ENCODE measurements around the gene KLHL10. TPM values are rescaled to one million over a fixed set of nuclear protein-coding genes. Genes with fewer than 3 reads are reported as not detected.

KLHL10 gene
- total and polyA plus RNA-seq, 2 of the 13 experiments (the other 11 are each of a cell fraction or from before 2014, with no cell fraction given): 0.04 to 0.08 TPM

DNA sequence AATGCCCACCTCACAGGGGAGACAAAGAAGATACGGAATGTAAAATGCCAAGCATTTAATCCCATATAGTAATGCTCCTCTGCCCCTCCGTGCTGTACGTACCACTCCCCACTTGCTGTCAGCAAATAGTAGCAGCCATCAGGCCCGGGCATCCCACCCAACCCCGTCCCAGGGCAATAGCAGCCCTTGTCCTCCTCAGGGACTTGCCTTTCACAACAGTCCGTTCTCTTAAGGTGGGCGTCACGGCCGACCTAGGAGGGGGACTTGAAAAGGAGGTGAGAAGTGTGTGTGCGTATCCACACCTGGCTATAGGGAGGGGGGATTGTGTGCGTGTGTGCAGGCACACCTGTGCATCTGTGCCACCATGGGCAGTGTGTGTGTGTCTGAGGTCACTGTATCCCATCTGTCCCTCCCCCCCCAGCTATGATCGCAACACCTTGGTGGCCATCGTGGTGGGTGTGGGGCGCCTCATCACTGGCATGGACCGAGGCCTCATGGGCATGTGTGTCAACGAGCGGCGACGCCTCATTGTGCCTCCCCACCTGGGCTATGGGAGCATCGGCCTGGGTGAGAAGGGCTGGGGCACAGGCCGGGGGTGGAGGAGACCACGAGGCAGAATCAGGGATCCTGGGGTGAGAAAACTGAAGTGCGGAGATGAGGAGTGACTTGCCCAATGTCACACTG lies 20.8 kb upstream of the KLHL10 start:
- CTCF ChIA-PET (ENCODE audit: low intra/inter-chr PET ratio, low total read pairs): no interaction called here
- intact Hi-C loops (cut with micrococcal nuclease; ENCODE audit: unreplicated experiment): loop anchor here (10.0 kb wide), 1 partner anchor 48 kb away; the partner anchor contains the start of gene KLHL11
- Histone ChIP-seq H3K4me2 (ENCODE audit: low read depth, low read length) (no peak overlapping the region), H3K9me3 (ENCODE audit: low read length) (no peaks in the 10 kb centered on the region), H3K27ac (ENCODE audit: extremely low read length, insufficient read depth, low read length) (no peak overlapping the region), H3K79me2 (ENCODE audit: insufficient read depth, low read length) (peaks cover 33% of the 10 kb centered on the region), H3K4me3 (replicated peaks in 1 of 3; ENCODE audit: insufficient read depth in 1 of 3, low read depth in 2 of 3, low read length in 3 of 3) (no peak overlapping the region), H3K27me3 (ENCODE audit: control insufficient read depth in 1 of 2, insufficient read depth in 2 of 2, low read length in 2 of 2) (no peaks in the 10 kb centered on the region; a peak in 1 of 5 replicates), H4K20me1 (ENCODE audit: insufficient read depth, low read length) (peaks cover 6% of the 10 kb centered on the region; the same call in 1 of the 2 replicates), H3K36me3 (replicated peaks in 1 of 2; ENCODE audit: control insufficient read depth in 1 of 2, insufficient read depth in 2 of 2, low read length in 2 of 2) (peaks cover 21 to 41% of the 10 kb centered on the region in 2 experiments), H2AFZ (ENCODE audit: low read length) (no peak overlapping the region), H3K4me1 (ENCODE audit: insufficient read depth, low read length) (peaks cover 34% of the 10 kb centered on the region), H3K9ac (ENCODE audit: insufficient read depth, low read depth, low read length) (0 out of 2 replicates have a peak overlapping the region, but pooled peaks have one; percentile 2)
- 98% methylated on average over 23 of the region's 23 CpGs for WGBS (ENCODE audit: low lambda C conversion rate)
- TF ChIP-seq AGO2 (optimal IDR thresholded peaks at IDR 0.05; ENCODE audit: low read depth, low read length) (peak; percentile 83), ZSCAN21 (CRISPR knock-in tag; IDR thresholded peaks at IDR 0.05; ENCODE audit: borderline replicate concordance) (peak; percentile 57; the same call in 1 of the 2 replicates), ZNF263 (CRISPR knock-in tag; IDR thresholded peaks at IDR 0.05) (no peak), RAD21 (CRISPR knock-in tag; IDR thresholded peaks at IDR 0.05) (no peak), ZNF703 (CRISPR knock-in tag; IDR thresholded peaks at IDR 0.05; ENCODE audit: borderline replicate concordance) (no peak), ZBTB38 (CRISPR knock-in tag; IDR thresholded peaks at IDR 0.05) (0 out of 2 replicates have a peak, but pooled peaks have one; percentile 34), AKAP8 (CRISPR knock-in tag; IDR thresholded peaks at IDR 0.05) (0 out of 2 replicates have a peak, but pooled peaks have one; percentile 41), ZNF572 (CRISPR knock-in tag; IDR thresholded peaks at IDR 0.05) (0 out of 2 replicates have a peak, but pooled peaks have one; percentile 51), RBFOX2 (IDR thresholded peaks at IDR 0.05; ENCODE audit: low read depth, low read length) (peak; percentile 62), ZNF569 (CRISPR knock-in tag; IDR thresholded peaks at IDR 0.05; ENCODE audit: borderline replicate concordance) (no peak), RBM22 (optimal IDR thresholded peaks at IDR 0.05; ENCODE audit: low read length) (peak; percentile 59)
- TF ChIP-seq, protein P1, sequence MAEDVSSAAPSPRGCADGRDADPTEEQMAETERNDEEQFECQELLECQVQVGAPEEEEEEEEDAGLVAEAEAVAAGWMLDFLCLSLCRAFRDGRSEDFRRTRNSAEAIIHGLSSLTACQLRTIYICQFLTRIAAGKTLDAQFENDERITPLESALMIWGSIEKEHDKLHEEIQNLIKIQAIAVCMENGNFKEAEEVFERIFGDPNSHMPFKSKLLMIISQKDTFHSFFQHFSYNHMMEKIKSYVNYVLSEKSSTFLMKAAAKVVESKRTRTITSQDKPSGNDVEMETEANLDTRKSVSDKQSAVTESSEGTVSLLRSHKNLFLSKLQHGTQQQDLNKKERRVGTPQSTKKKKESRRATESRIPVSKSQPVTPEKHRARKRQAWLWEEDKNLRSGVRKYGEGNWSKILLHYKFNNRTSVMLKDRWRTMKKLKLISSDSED (CRISPR knock-in tag; IDR thresholded peaks at IDR 0.05): 0 out of 2 replicates have a peak, but pooled peaks have one; percentile 30
- TF ChIP-seq, protein P2, sequence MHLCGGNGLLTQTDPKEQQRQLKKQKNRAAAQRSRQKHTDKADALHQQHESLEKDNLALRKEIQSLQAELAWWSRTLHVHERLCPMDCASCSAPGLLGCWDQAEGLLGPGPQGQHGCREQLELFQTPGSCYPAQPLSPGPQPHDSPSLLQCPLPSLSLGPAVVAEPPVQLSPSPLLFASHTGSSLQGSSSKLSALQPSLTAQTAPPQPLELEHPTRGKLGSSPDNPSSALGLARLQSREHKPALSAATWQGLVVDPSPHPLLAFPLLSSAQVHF (CRISPR knock-in tag; IDR thresholded peaks at IDR 0.05): 0 out of 2 replicates have a peak, but pooled peaks have one; percentile 41
- TF ChIP-seq, protein P3, sequence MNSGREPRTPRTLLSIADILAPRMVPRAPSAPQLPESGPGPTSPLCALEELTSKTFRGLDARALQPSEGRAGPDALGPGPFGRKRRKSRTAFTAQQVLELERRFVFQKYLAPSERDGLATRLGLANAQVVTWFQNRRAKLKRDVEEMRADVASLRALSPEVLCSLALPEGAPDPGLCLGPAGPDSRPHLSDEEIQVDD (CRISPR knock-in tag; IDR thresholded peaks at IDR 0.05; ENCODE audit: borderline replicate concordance): peak; percentile 58; the same call in 1 of the 2 replicates
- BruUV-seq (replicated peaks): no TSS peak
- ATAC-seq: no peak
- POLR2A ChIA-PET: no interaction called here
- in situ Hi-C loops (cut with HindIII; ENCODE audit: extremely low pct_ligation_motif_present, low pct_unique_long_range_greater_than_20kb): no loop called here
- no peak for DNase-seq (ENCODE audit: low spot score)
- no peak for FAIRE-seq
